Inflammatory macrophage treated with lipopolysaccharide for 1 hour (primary cell): ENCODE measurements around the gene MYL3.
A peak's percentile ranks its signal among the peaks of the same experiment; 100 is the strongest.

ENCODE experiments used
- DNase-seq, 2 donors: peaks; one replicate each; pipeline ENCODE4 v3.0.0-alpha.2; 2020 to 2022

The MYL3 gene

GRCh38 chr3:46849045-46849631 is 14.1 kb downstream of the MYL3 start:
- no peak for DNase-seq

- DNase-seq = peak in 1 of 2 donors; percentile 27
Measured at GRCh38 chr3:46848271-46849044, 14.8 kb downstream of the MYL3 start.

- DNase-seq = no peak
Measured at GRCh38 chr3:46847744-46848143, 15.5 kb downstream of the MYL3 start.

GRCh38 chr3:46846624-46847542 is 16.4 kb downstream of the MYL3 start:
- DNase-seq = no peak

- peak; percentile 68 to 70 for DNase-seq
Measured at GRCh38 chr3:46845860-46846623, 17.2 kb downstream of the MYL3 start.

DNA sequence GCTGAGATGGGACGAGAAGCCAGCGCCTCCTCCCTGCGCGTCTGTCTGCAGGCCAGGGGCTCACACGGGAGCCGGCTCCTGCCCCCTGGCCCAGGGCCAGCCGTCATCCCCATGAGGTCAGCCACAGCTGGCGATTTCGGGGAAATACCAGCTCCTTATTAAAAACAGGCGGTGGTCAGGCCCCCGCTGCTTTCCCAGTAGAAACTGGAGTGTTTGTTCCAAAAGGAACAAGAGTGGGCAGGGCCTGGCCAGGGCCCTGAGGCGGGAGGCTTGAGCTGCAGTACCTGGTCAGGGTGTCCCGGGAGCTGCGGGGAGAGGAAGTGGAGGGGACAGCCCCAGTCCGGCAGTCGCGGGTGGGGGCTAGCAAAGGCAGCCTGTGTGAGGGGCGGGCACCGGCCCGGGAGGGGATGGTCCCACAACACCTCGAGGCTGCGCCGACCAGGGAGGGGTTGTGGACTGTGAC is 17.8 kb downstream of the MYL3 start:
- peak; percentile 29 to 71 for DNase-seq

- DNase-seq = no peak
Measured at GRCh38 chr3:46844881-46845312, 18.3 kb downstream of the MYL3 start.

- DNase-seq = no peak
Measured at GRCh38 chr3:46844397-46844796, 18.8 kb downstream of the MYL3 start.

GRCh38 chr3:46843508-46843907 is 19.7 kb downstream of the MYL3 start:
- DNase-seq = no peak

DNA sequence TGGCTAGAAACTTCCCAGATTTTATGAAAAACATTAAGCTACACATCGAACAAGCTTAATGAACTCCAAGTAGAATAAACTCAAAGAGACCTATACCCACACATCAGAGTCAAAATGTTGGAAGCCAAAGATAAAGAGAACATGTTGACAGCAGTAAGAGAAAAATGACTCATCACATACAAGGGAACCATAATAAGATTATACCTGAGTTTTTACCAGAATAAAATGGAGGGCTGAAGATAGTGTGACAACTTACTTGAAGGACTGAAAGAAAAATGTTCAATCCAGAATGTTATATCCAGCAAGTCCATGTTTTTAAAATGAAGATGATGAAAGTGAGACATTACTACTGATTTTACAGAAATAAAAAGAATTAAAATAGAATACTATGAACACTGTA is 22.8 kb downstream of the MYL3 start:
- no peak for DNase-seq

- no peak for DNase-seq
Measured at GRCh38 chr3:46838301-46838700, 24.9 kb downstream of the MYL3 start.

GRCh38 chr3:46835491-46835890 is 27.8 kb downstream of the MYL3 start:
- DNase-seq = no peak

GRCh38 chr3:46835054-46835453 is 28.2 kb downstream of the MYL3 start:
- DNase-seq = no peak

DNA sequence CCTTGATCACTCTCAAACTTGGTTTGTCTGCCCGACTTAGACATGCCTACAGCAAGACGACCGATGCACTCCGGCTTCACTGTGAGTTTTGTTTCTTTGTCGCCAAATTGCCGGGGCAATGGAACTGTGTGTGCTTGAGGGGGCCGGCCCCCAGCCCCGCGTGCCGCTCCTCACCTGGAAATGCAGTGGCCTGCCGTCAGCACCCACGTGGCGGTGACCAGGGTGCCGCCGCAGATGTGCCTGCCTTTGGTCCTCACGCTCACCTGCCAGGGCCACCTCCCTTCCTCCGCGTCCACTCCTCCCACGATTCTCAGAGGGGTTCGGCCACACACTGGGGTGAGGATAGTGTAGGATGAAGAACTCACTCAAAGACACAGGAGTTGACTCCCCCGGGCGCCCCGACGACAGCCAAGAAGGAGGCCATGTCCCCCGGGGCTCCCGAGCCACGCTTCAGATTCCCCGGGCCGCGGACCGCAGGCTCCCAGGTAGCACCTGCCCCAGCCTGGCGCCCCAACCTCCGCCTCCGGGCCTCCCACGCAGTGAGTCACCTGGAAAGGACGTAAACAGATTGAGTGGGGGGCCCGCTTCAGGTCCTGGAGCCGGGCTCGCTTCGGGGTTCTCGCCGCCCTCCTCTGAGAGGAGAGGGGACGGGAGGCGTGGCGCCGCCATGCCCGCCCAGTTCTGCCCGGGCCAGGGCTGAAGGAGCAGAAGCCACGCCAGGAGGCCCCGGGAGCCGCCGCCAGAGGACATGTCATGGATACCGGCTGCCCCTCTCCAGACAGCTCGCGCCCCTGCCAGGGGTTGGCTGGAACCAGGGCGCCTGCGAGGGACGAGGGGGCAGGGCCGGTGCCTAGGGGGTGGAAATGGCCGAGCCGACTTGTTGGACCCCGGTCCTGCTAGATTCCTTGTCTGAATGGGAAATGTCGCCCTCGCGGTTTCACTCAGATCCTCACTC is 29.6 kb downstream of the MYL3 start:
- DNase-seq = no peak

DNA sequence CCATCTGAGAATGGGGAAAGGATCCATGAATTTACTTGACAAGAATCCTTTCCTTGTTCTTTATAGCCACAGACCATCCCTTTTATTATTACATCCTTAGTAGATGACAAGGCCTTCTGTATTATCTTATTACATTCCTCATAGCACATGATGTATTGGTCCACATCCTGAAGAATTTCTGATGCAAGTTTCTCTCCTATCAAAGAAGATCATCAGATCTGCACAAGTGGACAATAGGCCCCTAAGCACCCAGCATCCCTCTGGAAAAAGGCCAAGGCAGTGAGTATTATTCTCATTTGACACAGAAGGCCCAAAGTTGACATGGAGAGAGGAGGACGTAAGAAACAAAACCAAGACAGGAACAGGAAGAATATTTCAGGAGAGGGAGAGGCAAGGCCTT is 31.4 kb downstream of the MYL3 start:
- no peak for DNase-seq

DNA sequence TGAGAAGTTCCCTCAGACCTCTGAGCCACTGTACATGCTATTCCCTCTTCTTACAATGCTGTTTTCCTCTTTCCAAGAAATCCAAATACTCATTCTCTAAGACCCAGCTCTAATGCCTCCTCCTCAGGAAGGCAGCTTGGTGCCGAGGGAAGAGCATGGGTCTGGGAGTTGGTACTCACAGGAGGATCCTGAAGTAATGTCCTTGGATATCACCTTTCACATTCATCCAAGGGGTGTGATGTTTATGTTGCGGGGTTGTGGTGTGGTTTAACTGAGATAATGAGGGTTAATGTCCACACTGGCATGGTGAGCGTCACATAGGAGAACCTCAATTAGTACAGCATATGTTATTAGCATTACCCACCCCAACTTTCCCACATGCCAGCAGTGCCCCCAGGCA is 31.9 kb downstream of the MYL3 start:
- no peak for DNase-seq

DNA sequence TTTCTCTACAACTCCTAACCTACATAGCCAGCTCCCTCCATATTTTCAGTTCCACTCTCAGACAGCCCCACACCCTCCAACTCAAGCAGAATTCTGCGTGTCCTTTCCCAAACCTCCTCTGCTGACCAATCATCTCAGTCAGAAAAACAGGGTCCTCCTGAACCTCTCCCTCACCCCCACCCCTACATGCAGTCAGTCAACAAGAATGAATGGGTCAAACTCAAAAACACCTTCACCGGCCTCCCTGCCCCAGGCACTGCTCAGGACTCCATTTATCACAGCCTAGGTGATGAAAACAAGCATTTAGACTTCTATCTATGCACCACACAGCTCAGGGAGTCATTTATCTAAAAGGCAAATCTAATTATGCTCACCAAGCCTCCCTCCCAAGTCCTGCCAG is 32.4 kb downstream of the MYL3 start:
- no peak for DNase-seq

GRCh38 chr3:46829699-46830208 is 33.5 kb downstream of the MYL3 start:
- no peak for DNase-seq

DNA sequence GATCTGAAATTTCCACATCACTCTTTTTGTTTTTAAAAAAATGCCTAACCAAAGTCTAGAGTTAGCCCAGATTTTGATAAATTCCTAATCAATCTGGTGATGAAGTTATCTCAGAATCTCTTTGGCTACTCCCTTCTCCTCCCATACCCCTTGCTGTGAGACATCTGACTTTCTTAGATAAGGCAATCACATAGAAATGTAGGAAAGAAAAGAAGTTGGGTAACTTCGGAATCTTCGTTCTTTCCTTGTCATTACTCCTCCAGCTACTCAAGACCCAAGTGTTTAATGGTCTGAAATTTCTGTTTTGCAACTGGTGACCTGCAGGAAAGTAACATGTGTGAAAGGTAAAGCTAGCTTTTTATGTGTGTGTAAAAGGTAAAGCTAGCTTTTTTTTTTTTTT is 37.8 kb downstream of the MYL3 start:
- DNase-seq = peak; percentile 70 to 76

GRCh38 chr3:46824211-46824970 is 38.9 kb downstream of the MYL3 start:
- peak; percentile 17 to 80 for DNase-seq
